Prostate gland (tissue), 2 donors: ENCODE data around the gene SLC28A1.

Experiments
- CTCF ChIP-seq, 4 experiments: fragments of 200-600 bp in 2 of 4; fragments of 450-650 bp in 2 of 4; sonication (generic) in 2 of 4; IDR thresholded peaks; 1 replicate in 3 of 4; 2 replicates in 1 of 4; pipeline ENCODE4 v1.5.1; 2016 to 2019; ENCODE audit warnings: antibody characterized with exemption in 4 of 4, mild to moderate bottlenecking in 2 of 4, moderate library complexity in 2 of 4
- POLR2A ChIP-seq: fragments of 450-650 bp; IDR thresholded peaks from one replicate; pipeline ENCODE4 v1.6.1; 2016; ENCODE audit warnings: antibody characterized with exemption, mild to moderate bottlenecking

GRCh38 chr15:84951736-84952135 lies 67.3 kb downstream of the SLC28A1 start:
- no peak for TF ChIP-seq CTCF (IDR thresholded peaks at IDR 0.05)
- no peak for TF ChIP-seq POLR2A
